ENCODE results near the gene AQP5. TPM values are rescaled to one million over a fixed set of nuclear protein-coding genes. Genes with fewer than 3 reads are reported as not detected.

AQP5 gene
- total RNA-seq, 2 experiments from 2014 or later, result not detected

- no peak overlapping the region for H3K27ac Mint-ChIP-seq
- intact Hi-C loops (cut with micrococcal nuclease), result no loop called here
- ChIA-PET POLR2A (no interaction called here), CTCF (interaction anchor here (0.8 to 2.9 kb wide), 4 partner anchors 23 to 124 kb away, joined by 3 to 16 read pairs (median 3); no protein-coding TSS in a partner anchor)
- H3K4me1 Mint-ChIP-seq (ENCODE audit: low read depth), result peaks cover 4% of the 10 kb centered on the region
- H3K4me3 Mint-ChIP-seq, result no peak overlapping the region
- peaks cover 57% of the 10 kb centered on the region for H3K36me3 Mint-ChIP-seq
- H3K9me3 Mint-ChIP-seq, result no peaks in the 10 kb centered on the region
- no peaks in the 10 kb centered on the region for H3K27me3 Mint-ChIP-seq
- no peak for DNase-seq
These were observed 28.6 kb downstream of the AQP5 start for GRCh38 chr12:49990273-49990672.

GRCh38 chr12:49998453-49998852 lies 36.8 kb downstream of the AQP5 start:
- Mint-ChIP-seq H3K4me1 (ENCODE audit: low read depth) (no peaks in the 10 kb centered on the region), H3K36me3 (peaks cover 50% of the 10 kb centered on the region), H3K4me3 (no peak overlapping the region), H3K9me3 (no peaks in the 10 kb centered on the region), H3K27ac (no peak overlapping the region), H3K27me3 (no peaks in the 10 kb centered on the region)
- no peak for DNase-seq
- intact Hi-C loops (cut with micrococcal nuclease), result no loop called here
- CTCF ChIA-PET, result interaction anchor here (1.3 kb wide), 1 partner anchor 31 kb away, joined by 5 read pairs; no protein-coding TSS in a partner anchor
- POLR2A ChIA-PET, result no interaction called here

- ChIA-PET CTCF (interaction anchor here (2.2 kb wide), 1 partner anchor 36 kb away, joined by 10 read pairs; no protein-coding TSS in a partner anchor), POLR2A (interaction anchor here (0.8 kb wide), 1 partner anchor 22 kb away, joined by 3 read pairs; the partner anchor contains the start of gene RACGAP1)
- no peak overlapping the region for H3K27ac Mint-ChIP-seq
- no peaks in the 10 kb centered on the region for H3K27me3 Mint-ChIP-seq
- DNase-seq, result no peak
- peaks cover 43% of the 10 kb centered on the region for H3K36me3 Mint-ChIP-seq
- H3K4me1 Mint-ChIP-seq (ENCODE audit: low read depth), result peaks cover 11% of the 10 kb centered on the region
- H3K9me3 Mint-ChIP-seq, result no peaks in the 10 kb centered on the region
- H3K4me3 Mint-ChIP-seq, result no peak overlapping the region
- intact Hi-C loops (cut with micrococcal nuclease), result no loop called here
These were observed 41.9 kb downstream of the AQP5 start for GRCh38 chr12:50003595-50003994.

GRCh38 chr12:50004696-50005095 lies 43.0 kb downstream of the AQP5 start:
- Mint-ChIP-seq H3K9me3 (no peaks in the 10 kb centered on the region), H3K27ac (no peak overlapping the region), H3K36me3 (peaks cover 37% of the 10 kb centered on the region), H3K4me3 (no peak overlapping the region), H3K4me1 (ENCODE audit: low read depth) (peaks cover 11% of the 10 kb centered on the region), H3K27me3 (no peaks in the 10 kb centered on the region)
- intact Hi-C loops (cut with micrococcal nuclease), result no loop called here
- POLR2A ChIA-PET, result no interaction called here
- CTCF ChIA-PET, result interaction anchor here (0.7 to 2.2 kb wide), 2 partner anchors 37 to 40 kb away, joined by 3 to 10 read pairs; no protein-coding TSS in a partner anchor
- no peak for DNase-seq

GRCh38 chr12:50005175-50005574 lies 43.5 kb downstream of the AQP5 start:
- CTCF ChIA-PET, result interaction anchor here (0.7 to 2.4 kb wide), 5 partner anchors 34 to 65 kb away, joined by 3 to 12 read pairs (median 6); no protein-coding TSS in a partner anchor
- Mint-ChIP-seq H3K4me1 (ENCODE audit: low read depth) (peaks cover 11% of the 10 kb centered on the region), H3K4me3 (no peak overlapping the region), H3K27ac (no peak overlapping the region), H3K36me3 (peaks cover 38% of the 10 kb centered on the region), H3K27me3 (no peaks in the 10 kb centered on the region), H3K9me3 (no peaks in the 10 kb centered on the region)
- POLR2A ChIA-PET, result no interaction called here
- DNase-seq, result no peak
- intact Hi-C loops (cut with micrococcal nuclease), result no loop called here

GRCh38 chr12:50006280-50006679 lies 44.6 kb downstream of the AQP5 start:
- ChIA-PET POLR2A (interaction anchor here (0.6 to 1.0 kb wide), 2 partner anchors 8 to 12 kb away, joined by 3 to 6 read pairs; no protein-coding TSS in a partner anchor), CTCF (interaction anchor here (1.3 to 2.4 kb wide), 4 partner anchors 33 to 64 kb away, joined by 3 to 12 read pairs (median 8); no protein-coding TSS in a partner anchor)
- no peak overlapping the region for H3K4me3 Mint-ChIP-seq
- intact Hi-C loops (cut with micrococcal nuclease), result no loop called here
- no peaks in the 10 kb centered on the region for H3K9me3 Mint-ChIP-seq
- DNase-seq, result no peak
- H3K27me3 Mint-ChIP-seq, result no peaks in the 10 kb centered on the region
- peaks cover 11% of the 10 kb centered on the region for H3K4me1 Mint-ChIP-seq (ENCODE audit: low read depth)
- H3K36me3 Mint-ChIP-seq, result peaks cover 33% of the 10 kb centered on the region
- no peak overlapping the region for H3K27ac Mint-ChIP-seq

- Mint-ChIP-seq H3K9me3 (no peaks in the 10 kb centered on the region), H3K4me3 (no peak overlapping the region), H3K27me3 (no peaks in the 10 kb centered on the region), H3K4me1 (ENCODE audit: low read depth) (peaks cover 11% of the 10 kb centered on the region), H3K36me3 (peaks cover 30% of the 10 kb centered on the region), H3K27ac (no peak overlapping the region)
- intact Hi-C loops (cut with micrococcal nuclease), result no loop called here
- ChIA-PET CTCF (interaction anchor here (0.7 to 2.4 kb wide), 8 partner anchors 17 to 81 kb away, joined by 3 to 12 read pairs (median 5); no protein-coding TSS in a partner anchor), POLR2A (no interaction called here)
- no peak for DNase-seq
These were observed 45.2 kb downstream of the AQP5 start for GRCh38 chr12:50006754-50007442.

GRCh38 chr12:50013361-50014147 lies 51.9 kb downstream of the AQP5 start:
- DNase-seq, result no peak
- Mint-ChIP-seq H3K27ac (no peak overlapping the region), H3K4me3 (no peak overlapping the region), H3K4me1 (ENCODE audit: low read depth) (peaks cover 10% of the 10 kb centered on the region), H3K9me3 (no peaks in the 10 kb centered on the region), H3K36me3 (peaks cover 22% of the 10 kb centered on the region), H3K27me3 (no peaks in the 10 kb centered on the region)
- CTCF ChIA-PET, result interaction anchor here (0.8 to 2.8 kb wide), 6 partner anchors 12 to 57 kb away, joined by 3 to 16 read pairs (median 4); partner anchors contain the start of gene RACGAP1
- intact Hi-C loops (cut with micrococcal nuclease), result no loop called here
- POLR2A ChIA-PET, result interaction anchor here (0.7 to 0.9 kb wide), 2 partner anchors 8 to 251 kb away, joined by 3 to 4 read pairs; no protein-coding TSS in a partner anchor

- no peak for DNase-seq
- intact Hi-C loops (cut with micrococcal nuclease), result no loop called here
- Mint-ChIP-seq H3K9me3 (no peaks in the 10 kb centered on the region), H3K27me3 (no peaks in the 10 kb centered on the region), H3K4me1 (ENCODE audit: low read depth) (peaks cover 12% of the 10 kb centered on the region), H3K36me3 (peaks cover 22% of the 10 kb centered on the region), H3K4me3 (no peak overlapping the region), H3K27ac (no peak overlapping the region)
- ChIA-PET CTCF (interaction anchor here (0.8 to 2.8 kb wide), 5 partner anchors 22 to 56 kb away, joined by 3 to 16 read pairs (median 4); no protein-coding TSS in a partner anchor), POLR2A (interaction anchor here (0.9 kb wide), 1 partner anchor 8 kb away, joined by 3 read pairs; no protein-coding TSS in a partner anchor)
These were observed 52.7 kb downstream of the AQP5 start for GRCh38 chr12:50014342-50014741.

Other genes starting within 250 kb of the AQP5 start
- gene TMBIM6, start 220.3 kb upstream of the AQP5 start, total RNA-seq, result 100 to 1,000 TPM; 481 to 486 TPM
- 1 to 10 TPM; 2.9 to 3.0 TPM for gene NCKAP5L, start 133.5 kb upstream of the AQP5 start, total RNA-seq
- 1 to 10 TPM; 5.8 to 6.1 TPM for gene BCDIN3D, start 118.8 kb upstream of the AQP5 start, total RNA-seq
- 1 to 10 TPM; 1.7 to 2.1 TPM for gene FAIM2, start 58.0 kb upstream of the AQP5 start, total RNA-seq
- not detected for gene AQP2, start 11.1 kb upstream of the AQP5 start, total RNA-seq
- not detected for gene AQP6, start 11.1 kb downstream of the AQP5 start, total RNA-seq
- 100 to 1,000 TPM; 145 to 152 TPM for gene RACGAP1, start 63.6 kb downstream of the AQP5 start, total RNA-seq
- gene ASIC1, start 95.7 kb downstream of the AQP5 start, total RNA-seq, result 1 to 10 TPM; 1.1 to 1.6 TPM
- gene SMARCD1, start 123.5 kb downstream of the AQP5 start, total RNA-seq, result 10 to 100 TPM; 56.1 to 56.3 TPM
- gene GPD1, start 142.1 kb downstream of the AQP5 start, total RNA-seq, result under 1 TPM; 0.10 to 0.34 TPM
- gene COX14, start 150.4 kb downstream of the AQP5 start, total RNA-seq, result 10 to 100 TPM; 46.1 to 48.7 TPM
- 10 to 100 TPM; 59.5 to 63.0 TPM for gene CERS5, start 205.5 kb downstream of the AQP5 start, total RNA-seq

All from activated CD4-positive, alpha-beta memory T cell treated with anti-CD3 and anti-CD28 coated beads for 36 hours (primary cell).